H4 (cell line): ENCODE measurements around the gene OR4N5. TPM values are rescaled to one million over a fixed set of nuclear protein-coding genes. Genes with fewer than 3 reads are reported as not detected.
"Not testable (repeated sequence)": the region's sequence is repeated elsewhere in the genome, so short reads cannot be mapped to it uniquely, and the experiment has no call there.

ENCODE experiments used
- DNase-seq: peaks from one replicate; pipeline ENCODE4 v3.0.0-alpha.2; 2015; ENCODE audit warnings: low spot score
- total RNA-seq: library from RNA; depleted of rRNA; stranded (reverse); fragments of >200 nt; shearing (Covaris generic); gene quantifications from 2 replicates; pipeline ENCODE4 v1.2.3, GENCODE V29; 2014; rRNA removed

Gene OR4N5
- not detected in 2 replicates for total RNA-seq

DNA sequence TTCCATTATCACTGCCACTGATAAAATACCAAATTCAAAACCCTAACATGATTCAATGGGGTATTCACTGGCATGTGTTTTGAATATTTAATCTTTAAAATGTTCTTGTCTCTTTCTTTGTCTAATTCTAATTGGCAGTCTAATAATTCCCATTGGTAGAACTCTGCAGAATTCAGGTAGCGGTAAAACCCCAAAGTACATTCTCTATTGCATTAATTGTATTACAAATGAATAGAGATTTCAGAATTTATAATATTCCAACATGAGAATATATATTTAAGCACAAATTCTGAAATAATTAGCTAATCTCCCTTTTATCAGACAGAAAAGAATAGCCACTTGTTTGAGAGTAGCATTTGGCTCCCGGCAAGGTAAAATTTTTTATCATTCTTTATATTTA is at the start of gene OR4N5:
Gene OR4N5, plus strand, starts transcription at position 301 of the 400 bp plus-strand sequence. CDS start 4,916 bp downstream, outside the sequence.
- DNase-seq: no peak

DNA sequence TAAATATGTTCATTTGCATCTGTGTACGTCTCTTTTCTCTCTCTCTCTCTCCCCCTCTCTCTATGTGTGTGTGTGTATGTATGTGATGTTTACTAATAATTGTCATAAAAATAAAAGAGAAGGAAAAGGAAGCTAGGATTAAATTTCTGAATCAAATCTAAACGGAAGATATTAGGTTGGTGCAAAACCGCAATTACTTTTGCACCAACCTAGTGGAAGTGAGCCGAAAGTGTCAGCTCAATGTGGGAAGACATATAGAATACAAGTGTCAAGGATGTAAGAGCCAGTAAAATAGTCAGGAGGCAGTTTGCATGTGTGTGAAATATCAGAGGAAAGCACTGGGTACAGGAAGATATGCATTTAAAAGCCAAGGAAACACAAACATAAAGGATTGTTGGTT is 46.6 kb upstream of the OR4N5 start:
- no peak for DNase-seq

GRCh38 chr14:20093442-20093841 is 45.2 kb upstream of the OR4N5 start:
- no peak for DNase-seq

DNA sequence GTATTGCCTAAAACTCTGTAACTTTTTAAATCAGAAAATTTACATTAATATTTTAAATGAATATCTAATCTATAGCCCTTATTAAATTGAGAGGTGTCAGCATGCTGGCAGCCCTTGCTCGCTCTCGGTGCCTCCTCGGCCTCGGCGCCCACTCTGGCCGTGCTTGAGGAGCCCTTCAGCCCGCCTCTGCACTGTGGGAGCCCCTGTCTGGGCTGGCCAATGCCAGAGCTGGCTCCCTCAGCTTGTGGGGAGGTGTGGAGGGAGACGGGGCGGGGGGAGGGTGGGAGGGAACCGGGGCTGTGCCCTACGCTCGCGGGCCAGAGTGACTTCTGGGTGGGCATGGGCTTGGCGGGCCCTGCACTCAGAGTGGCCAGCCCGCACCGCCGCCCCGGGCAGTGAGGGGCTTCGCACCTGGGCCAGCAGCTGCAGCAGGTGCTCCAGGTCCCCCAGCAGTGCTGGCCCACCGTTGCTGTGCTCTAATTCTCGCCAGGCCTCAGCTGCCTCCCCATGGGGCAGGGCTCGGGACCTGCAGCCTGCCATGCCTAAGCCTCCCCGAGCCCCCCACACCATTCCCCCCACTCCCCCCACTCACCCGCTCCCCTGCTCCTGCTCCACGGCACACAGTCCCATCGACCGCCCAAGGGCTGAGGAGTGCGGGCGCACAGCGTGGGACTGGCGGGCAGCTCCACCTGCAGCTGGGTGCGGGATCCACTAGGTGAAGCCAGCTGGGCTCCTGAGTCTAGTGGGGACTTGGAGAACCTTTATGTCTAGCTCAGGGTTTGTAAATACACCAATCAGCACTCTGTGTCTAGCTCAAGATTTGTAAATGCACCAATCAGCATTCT is 39.5 kb upstream of the OR4N5 start:
- not testable (repeated sequence) for DNase-seq

DNA sequence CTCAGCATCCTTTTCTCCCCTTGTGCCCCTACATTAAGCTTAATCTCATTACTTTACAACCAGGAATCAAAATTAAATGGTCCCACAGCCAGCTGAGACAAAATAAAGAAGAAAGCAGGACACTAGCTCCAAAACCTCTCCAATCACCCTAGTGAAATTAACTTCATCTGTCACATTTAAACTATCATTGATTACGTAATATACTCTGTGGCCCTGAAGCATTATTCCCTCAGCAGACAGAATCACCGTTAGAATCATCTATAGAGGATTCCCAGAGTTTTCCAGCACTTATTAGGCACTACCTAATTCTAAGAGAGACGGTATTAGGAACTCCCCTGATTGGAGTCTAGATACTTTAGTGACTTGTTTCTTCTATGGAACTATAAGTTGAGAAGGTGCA is 28.2 kb upstream of the OR4N5 start, which contains the start of gene OR4K17:
Gene OR4K17, plus strand, starts transcription at position 302 of the 400 bp plus-strand sequence. CDS start 6,761 bp downstream, outside the sequence.
- DNase-seq: no peak

- no peak for DNase-seq
Observed at GRCh38 chr14:20112321-20112720, 26.3 kb upstream of the OR4N5 start.

DNA sequence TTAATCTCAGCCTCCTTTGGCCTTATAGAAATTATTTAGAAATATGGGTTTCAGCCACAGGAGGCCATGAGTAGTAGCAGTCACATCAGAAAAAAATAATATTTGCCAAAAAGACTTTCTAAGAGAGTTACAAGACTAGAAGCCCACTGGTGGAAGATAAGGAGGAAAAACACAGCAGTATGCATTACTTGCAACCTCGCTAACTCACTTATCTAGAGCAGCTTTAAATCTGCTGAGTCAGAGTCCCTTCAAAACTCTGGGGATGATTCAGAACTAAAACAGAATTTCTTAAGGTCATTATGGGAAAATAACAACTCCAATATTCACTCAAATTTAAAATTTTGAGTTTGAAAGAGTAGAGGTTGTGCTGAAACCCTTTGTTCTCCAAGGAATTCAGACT is 21.9 kb upstream of the OR4N5 start:
- DNase-seq: no peak

GRCh38 chr14:20118795-20119194 is 19.8 kb upstream of the OR4N5 start:
- no peak for DNase-seq

DNA sequence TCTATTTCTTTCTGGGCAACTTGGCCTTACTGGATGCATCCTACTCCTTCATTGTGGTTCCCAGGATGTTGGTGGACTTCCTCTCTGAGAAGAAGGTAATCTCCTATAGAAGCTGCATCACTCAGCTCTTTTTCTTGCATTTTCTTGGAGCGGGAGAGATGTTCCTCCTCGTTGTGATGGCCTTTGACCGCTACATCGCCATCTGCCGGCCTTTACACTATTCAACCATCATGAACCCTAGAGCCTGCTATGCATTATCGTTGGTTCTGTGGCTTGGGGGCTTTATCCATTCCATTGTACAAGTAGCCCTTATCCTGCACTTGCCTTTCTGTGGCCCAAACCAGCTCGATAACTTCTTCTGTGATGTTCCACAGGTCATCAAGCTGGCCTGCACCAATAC is 5.3 kb downstream of the OR4N5 start:
- DNase-seq: no peak

DNA sequence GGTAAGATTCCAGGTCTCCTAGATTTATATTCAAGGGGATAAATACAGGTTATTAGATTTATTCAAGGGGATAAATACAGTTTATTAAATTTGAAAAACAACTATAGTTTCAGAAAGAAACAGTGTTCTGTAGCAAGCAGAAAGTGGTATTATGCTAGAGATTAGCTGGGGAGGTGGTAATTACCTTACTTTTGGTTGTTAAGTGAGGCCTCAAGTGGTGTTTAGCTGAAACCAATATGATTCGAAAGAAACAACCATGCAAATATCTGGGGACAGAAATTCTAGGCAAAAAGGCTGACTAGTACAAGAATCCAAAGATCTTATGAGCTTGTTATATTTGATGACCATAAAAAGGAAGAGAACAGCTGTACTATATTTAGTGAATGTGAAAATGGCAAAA is 6.2 kb downstream of the OR4N5 start:
- DNase-seq: no peak

DNA sequence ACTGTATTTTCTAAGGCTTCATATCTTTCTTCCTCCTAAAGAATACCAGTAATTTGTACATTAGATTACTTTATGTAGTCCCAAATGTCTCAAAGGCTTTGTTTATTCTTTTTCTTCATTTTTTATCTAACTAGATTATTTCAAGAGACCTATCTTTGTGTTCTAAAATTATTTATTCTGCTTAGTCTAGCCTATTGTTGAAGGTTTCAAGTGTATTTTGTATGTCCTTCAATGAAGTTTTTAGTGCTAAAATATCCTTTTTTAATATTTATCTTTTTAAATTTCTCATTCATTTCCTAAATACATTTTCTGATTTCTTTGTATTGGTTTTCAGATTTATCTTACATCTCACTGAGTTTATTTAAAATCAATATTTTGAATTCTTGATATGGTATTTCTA is 25.8 kb downstream of the OR4N5 start:
- DNase-seq: no peak

- no peak for DNase-seq
Observed at GRCh38 chr14:20167091-20167490, 28.5 kb downstream of the OR4N5 start.

DNA sequence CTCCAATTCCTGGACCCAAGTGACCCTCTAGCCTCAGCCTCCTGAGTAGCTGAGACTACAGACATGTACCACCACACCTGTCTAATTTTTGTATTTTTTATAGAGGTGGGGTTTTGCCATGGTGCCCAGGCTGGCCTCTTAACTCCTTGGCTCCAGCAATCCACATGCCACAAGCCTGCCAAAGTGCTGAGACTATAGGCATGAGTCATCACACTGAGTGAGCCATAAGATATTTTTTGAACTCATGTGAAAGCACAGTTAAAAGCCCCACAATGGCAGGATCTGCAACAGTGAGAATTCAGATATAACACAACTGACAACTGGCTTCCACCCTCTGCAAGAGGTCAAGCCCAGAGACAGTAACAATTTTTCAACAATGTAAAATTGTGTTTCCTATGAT is 31.2 kb downstream of the OR4N5 start:
- DNase-seq: peak; percentile 53

GRCh38 chr14:20174205-20174604 is 35.6 kb downstream of the OR4N5 start:
- DNase-seq: not testable (repeated sequence)

DNA sequence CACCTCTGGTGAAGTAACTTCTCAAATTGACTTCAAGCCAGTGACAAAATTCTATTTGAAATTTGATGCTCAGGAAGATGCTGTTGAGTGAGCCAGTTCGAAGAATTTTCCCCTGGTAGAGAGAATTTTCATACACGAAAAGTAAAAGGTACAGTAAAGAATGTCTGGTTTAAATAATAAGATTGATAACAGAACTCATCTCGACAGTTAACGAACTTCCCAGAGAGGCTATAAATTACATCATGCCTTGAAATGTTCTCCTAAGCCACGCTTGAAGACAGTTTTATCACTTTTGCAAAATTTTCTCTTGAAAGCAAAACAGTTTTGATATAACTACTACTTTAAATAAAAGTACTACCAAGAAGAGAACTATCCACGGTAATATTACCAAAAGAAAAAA is 37.7 kb downstream of the OR4N5 start:
- no peak for DNase-seq

- no peak for DNase-seq
Observed at GRCh38 chr14:20177433-20177974, 38.9 kb downstream of the OR4N5 start.

DNA sequence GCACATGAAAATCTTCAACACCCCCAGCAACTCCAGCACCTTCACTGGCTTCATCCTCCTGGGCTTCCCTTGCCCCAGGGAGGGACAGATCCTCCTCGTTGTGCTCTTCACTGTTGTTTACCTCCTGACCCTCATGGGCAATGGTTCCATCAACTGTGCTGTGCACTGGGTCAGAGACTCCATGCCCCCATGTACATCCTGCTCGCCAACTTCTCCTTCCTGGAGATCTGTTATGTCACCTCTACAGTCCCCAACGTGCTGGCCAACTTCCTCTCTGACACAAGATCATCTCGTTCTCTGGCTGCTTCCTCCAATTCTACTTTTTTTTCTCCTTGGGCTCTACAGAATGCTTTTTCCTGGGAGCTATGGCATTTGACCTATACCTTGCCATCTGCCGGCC is 40.6 kb downstream of the OR4N5 start:
- no peak for DNase-seq

- no peak for DNase-seq
Observed at GRCh38 chr14:20179880-20180279, 41.3 kb downstream of the OR4N5 start.

- no peak for DNase-seq
Observed at GRCh38 chr14:20180486-20180885, 41.9 kb downstream of the OR4N5 start.

GRCh38 chr14:20184181-20184580 is 45.6 kb downstream of the OR4N5 start:
- no peak for DNase-seq

- DNase-seq: no peak
Observed at GRCh38 chr14:20190596-20190995, 52.0 kb downstream of the OR4N5 start, which contains the start of gene OR11G2. OR11G2 (plus strand) TSS chr14:20190896; CDS start chr14:20197438, 6,542 bp downstream.

DNA sequence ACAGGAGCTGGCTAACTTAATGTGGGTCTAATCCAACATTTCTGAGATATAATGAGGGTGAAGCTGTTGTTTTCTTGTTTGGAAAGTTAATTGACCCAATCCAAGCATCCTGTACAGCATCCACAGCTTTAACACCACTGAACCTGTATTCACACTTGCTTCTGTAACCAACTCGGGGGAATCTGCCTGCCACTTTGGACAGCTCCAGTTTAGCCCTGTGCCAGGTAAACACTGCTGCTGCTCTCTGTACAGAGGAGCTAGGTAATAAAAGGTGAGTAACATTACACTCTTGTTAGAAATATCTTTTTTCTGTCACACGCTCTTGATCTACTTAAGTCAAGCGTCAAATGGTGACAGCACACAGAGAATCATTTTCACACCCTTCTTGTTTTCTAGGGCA is 52.8 kb downstream of the OR4N5 start:
- DNase-seq: no peak

- DNase-seq: no peak
Observed at GRCh38 chr14:20194101-20194500, 55.5 kb downstream of the OR4N5 start.
